Measurements from ENCODE around the gene TMEM273.

TMEM273 gene

DNA sequence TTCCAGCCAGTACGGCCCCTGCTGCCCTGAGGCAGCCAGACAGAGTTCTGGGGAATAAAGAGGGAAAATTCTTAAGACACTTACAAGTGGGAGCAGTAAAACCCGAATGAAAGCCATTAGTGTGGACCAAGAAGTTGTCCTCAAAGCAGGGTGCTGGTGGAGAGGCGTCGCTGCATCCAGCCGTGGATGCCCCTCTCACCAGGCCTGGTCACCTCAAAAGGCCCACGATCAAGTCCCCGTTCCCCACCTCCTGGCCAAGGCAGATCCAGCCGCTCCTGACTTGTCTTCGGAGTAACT lies 73.5 kb downstream of the TMEM273 start:
- DNase-seq, result no peak

DNA sequence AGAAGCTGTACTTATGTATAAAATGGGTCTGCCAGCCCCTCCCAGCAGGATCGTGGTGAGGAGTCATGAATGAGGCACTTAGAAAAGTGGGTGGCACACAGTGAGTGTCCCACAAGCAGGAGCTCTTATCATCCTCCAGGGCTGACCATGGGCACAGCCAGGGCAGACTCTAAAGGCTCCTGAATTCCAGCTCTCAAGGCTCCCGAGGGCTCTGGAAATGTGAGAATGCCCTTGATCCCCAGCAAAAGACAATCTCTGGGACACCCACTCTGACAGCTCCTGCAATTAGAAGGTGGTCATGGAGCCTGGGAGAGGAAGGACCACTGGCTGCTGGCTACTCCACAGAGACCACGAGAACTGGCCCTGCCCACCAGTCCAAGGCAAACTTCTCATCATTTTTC lies 74.5 kb downstream of the TMEM273 start:
- no peak for DNase-seq

DNA sequence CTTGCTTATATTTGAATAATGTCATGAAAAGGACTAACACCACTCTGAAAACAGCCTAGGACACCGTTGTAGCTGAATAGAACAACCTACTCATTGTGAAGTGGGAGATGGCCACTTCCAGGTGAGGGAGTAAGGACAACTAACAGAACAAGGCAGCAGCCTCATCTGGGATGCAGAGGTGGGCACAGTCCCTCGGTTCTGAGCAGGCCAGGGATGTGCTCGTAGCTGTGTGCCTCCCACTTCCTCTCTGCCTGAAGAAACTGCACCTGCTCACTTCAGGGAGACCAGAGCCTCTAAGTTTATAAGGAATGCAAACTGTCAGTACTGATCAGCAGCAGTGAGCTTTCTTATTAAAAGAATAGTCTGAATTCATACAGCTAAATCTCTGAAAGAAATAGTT lies 75.3 kb downstream of the TMEM273 start:
- DNase-seq, result no peak

DNA sequence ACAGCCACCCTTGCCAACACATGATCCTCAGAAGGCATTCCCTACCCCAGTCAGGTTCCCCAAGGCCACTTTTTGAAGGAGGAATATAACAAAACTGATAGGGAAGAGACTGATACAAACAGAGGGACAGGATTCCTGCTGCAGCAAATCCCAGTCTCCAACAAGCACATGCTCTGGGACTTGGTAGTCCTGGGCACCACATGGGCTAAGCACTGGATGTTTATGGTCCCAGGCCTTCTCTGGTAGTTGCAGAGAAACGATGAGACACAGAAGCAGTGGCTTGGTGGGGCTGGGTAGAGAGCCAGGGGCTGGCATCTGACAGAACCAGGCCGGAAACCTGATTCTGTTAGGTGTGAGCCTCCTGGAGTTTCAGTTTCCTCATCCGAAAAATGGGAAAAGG lies 76.1 kb downstream of the TMEM273 start:
- DNase-seq, result no peak

- no peak for DNase-seq
Observed at GRCh38 chr10:49111320-49111698, 76.9 kb downstream of the TMEM273 start.

DNA sequence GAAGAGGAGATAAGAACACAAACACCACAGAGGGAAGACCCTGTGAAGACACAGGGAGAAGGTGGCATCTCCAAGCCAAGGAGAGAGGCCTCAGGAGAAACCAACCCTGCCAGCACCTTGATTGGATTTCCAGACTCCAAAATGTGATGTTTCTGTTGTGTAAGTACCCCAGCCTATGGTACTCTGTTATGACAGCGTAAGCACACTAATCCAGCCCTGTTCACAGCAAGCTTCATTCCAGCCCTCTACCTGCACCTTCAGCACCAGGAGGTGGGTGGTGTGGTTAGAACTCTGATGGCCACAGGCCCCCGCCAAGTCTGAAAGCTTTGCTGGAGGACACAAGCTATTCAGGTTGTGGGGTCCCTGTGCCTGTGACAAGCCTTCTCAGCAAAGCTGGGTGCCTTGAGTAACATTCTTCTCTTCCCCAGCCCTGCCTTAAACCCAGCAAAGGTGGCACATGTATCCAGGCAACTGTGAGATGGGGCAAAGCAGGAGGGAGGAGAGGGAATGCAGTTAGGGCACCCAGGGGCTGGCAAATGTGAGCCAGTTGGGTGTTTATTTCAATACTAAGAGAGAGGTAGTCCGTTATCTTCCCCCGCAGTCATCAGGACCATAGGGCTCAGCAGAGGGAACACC lies 77.4 kb downstream of the TMEM273 start:
- DNase-seq, result no peak

- no peak for DNase-seq
Observed at GRCh38 chr10:49109669-49110340, 78.4 kb downstream of the TMEM273 start.

- no peak for DNase-seq
Observed at GRCh38 chr10:49108656-49109055, 79.5 kb downstream of the TMEM273 start.

GRCh38 chr10:49107887-49108267 lies 80.3 kb downstream of the TMEM273 start:
- no peak for DNase-seq

DNA sequence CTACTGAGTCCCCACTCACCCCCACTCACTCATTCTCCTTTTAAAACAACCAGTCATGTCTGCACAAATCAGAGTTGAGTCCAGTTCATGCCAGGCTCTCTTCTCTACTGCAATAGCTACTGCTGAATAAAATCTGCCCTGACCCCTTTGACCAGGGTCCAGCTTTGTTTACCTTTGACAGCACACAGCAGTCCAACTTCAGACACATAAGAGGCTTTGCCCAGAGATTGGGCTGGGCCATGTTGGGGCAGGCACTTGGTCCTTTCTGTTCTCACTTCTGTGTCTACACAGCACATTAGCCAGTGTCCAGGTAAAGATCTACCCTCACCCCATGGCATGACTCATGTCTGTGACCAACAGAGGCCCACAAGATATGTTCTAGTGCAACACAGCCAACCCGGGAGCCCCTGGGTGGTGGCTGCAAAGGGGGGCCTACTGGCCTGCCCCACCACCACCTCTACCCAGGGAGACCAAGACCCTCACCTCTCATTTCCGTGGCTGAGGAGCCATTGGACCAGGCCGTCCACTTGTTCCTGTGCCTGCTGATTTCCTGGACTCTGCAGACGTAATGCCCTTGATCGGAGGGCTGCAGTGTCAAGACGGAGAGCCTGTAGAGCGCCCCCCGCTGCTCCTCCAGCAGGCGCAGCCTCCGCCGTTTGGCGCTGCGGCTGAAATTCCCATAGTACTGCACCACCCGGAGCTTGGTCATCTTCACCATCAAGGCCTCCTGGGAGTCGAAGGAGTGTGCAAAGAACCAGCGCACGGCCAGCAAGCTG lies 80.9 kb downstream of the TMEM273 start:
- DNase-seq, result no peak

DNA sequence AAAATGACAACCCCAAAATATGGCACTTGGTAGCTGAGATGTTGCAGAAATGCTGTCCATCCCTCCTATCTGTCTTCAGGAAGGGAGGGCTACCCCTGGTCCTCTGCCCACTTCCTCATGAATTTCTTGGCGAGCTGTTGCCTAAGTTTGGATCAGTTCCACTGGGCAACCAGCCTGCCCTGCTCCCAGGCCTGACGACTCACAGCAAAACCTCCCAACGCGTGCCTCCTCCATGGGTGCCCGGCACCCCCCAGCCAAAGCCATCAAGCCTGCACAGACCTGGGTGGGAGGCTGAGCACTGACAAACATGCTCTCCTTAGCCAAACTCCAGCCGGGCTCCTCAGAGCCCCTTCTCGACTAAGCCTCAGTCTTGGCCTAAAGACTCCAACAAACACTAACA lies 81.7 kb downstream of the TMEM273 start:
- DNase-seq, result no peak

DNA sequence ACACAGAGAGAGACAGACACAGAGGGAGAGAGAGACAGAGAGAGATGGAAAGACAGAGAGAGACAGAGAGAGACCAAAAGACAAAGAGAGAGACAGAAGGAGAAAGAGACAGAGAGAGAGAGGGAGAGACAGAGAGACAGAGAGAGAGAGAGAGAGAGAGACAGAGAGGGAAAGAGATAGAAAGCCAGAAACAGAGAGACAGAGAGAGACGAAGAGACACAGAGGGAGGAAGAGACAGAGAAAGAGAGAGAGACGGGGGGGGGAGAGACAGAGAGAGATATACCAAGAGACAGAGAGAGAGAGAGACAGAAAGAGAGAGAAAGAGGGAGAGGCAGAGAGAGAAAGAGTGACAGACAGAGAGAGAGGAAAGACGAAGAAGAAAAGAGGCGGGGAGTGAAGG lies 83.1 kb downstream of the TMEM273 start:
- DNase-seq, result no peak

Measured in NCI-H748 treated with DMSO at 0.1 percent for 48 hours (cell line).